Ishikawa (cell line): ENCODE results near the gene OXCT1.

Experiments
- CEBPB ChIP-seq: IDR thresholded peaks from 2 replicates; pipeline ENCODE4 v1.6.1; 2012
- CREB1 ChIP-seq: IDR thresholded peaks from 2 replicates; pipeline ENCODE4 v1.6.1; 2012; ENCODE audit warnings: low read depth
- EGR1 ChIP-seq: IDR thresholded peaks from 2 replicates; pipeline ENCODE4 v1.6.1; 2012
- EP300 ChIP-seq: IDR thresholded peaks from 2 replicates; pipeline ENCODE4 v1.6.1; 2012; ENCODE audit warnings: borderline replicate concordance
- FOXM1 ChIP-seq: IDR thresholded peaks from 2 replicates; pipeline ENCODE4 v1.6.1; 2012; ENCODE audit warnings: low read depth, borderline replicate concordance
- MAX ChIP-seq: IDR thresholded peaks from 2 replicates; pipeline ENCODE4 v1.6.1; 2012
- NFIC ChIP-seq: IDR thresholded peaks from 2 replicates; pipeline ENCODE4 v1.6.1; 2012
- RAD21 ChIP-seq: IDR thresholded peaks from 2 replicates; pipeline ENCODE4 v1.6.1; 2012; ENCODE audit warnings: low read depth
- REST ChIP-seq: IDR thresholded peaks from 2 replicates; pipeline ENCODE4 v1.6.1; 2012; ENCODE audit warnings: low read depth, mild to moderate bottlenecking
- TAF1 ChIP-seq: IDR thresholded peaks from 2 replicates; pipeline ENCODE4 v1.6.1; 2012; ENCODE audit warnings: low read depth, mild to moderate bottlenecking
- TCF12 ChIP-seq: IDR thresholded peaks from 2 replicates; pipeline ENCODE4 v1.6.1; 2012; ENCODE audit warnings: low read depth
- TEAD4 ChIP-seq: IDR thresholded peaks from 2 replicates; pipeline ENCODE4 v1.6.1; 2012
- USF1 ChIP-seq: IDR thresholded peaks from 2 replicates; pipeline ENCODE4 v1.6.1; 2012
- YY1 ChIP-seq: IDR thresholded peaks from 2 replicates; pipeline ENCODE4 v1.6.1; 2012; ENCODE audit warnings: low read depth
- ZBTB7A ChIP-seq: IDR thresholded peaks from 2 replicates; pipeline ENCODE4 v1.6.1; 2012; ENCODE audit warnings: low read depth

The OXCT1 gene

GRCh38 chr5:41870627-41871048 lies 413 bp upstream of the OXCT1 start:
- TF ChIP-seq CEBPB (no peak), TCF12 (no peak), EGR1 (no peak), ZBTB7A (no peak), EP300 (no peak), TEAD4 (no peak), REST (no peak), TAF1 (no peak), USF1 (no peak), NFIC (no peak), CREB1 (no peak), YY1 (no peak), RAD21 (no peak), MAX (no peak), FOXM1 (no peak)

- TF ChIP-seq ZBTB7A (no peak), CREB1 (no peak), MAX (no peak), YY1 (no peak), TEAD4 (no peak), TCF12 (no peak), FOXM1 (no peak), USF1 (no peak), TAF1 (no peak), NFIC (no peak), EP300 (no peak), RAD21 (no peak), EGR1 (no peak), CEBPB (no peak), REST (no peak)
These were observed 988 bp downstream of the OXCT1 start for GRCh38 chr5:41869151-41869723.

- TF ChIP-seq EGR1 (no peak), TAF1 (no peak), REST (no peak), USF1 (no peak), TCF12 (no peak), ZBTB7A (no peak), MAX (no peak), RAD21 (no peak), FOXM1 (no peak), EP300 (no peak), CEBPB (no peak), CREB1 (no peak), NFIC (no peak), YY1 (no peak), TEAD4 (no peak)
These were observed 6.2 kb downstream of the OXCT1 start for GRCh38 chr5:41863871-41864486.
